ENCODE results near the gene BICD1. TPM values are rescaled to one million over a fixed set of nuclear protein-coding genes. Genes with fewer than 3 reads are reported as not detected.

Gene BICD1
- total RNA-seq, 1 donor from 2014 or later = 38.6 TPM

- no peaks in the 10 kb centered on the region for H3K27me3 Mint-ChIP-seq (ENCODE audit: low read depth)
- peaks cover 9% of the 10 kb centered on the region for H3K36me3 Mint-ChIP-seq
- peaks cover 29% of the 10 kb centered on the region for H3K4me1 Mint-ChIP-seq
- peaks cover 4% of the 10 kb centered on the region for H3K9me3 Mint-ChIP-seq
- H3K27ac Mint-ChIP-seq = peak overlapping the region; percentile 34
- DNase-seq (ENCODE audit: low spot score in 2 of 2, unreplicated experiment in 2 of 2) = no peak
- H3K4me3 Mint-ChIP-seq = no peak overlapping the region
- TF ChIP-seq CTCF (IDR thresholded peaks at IDR 0.05; ENCODE audit: unreplicated experiment) = no peak
These were observed 312.4 kb downstream of the BICD1 start for GRCh38 chr12:32418903-32419519.

GRCh38 chr12:32419520-32419960, 312.9 kb downstream of the BICD1 start:
- DNase-seq (ENCODE audit: low spot score in 2 of 2, unreplicated experiment in 2 of 2) = no peak
- peaks cover 9% of the 10 kb centered on the region for H3K9me3 Mint-ChIP-seq
- no peak overlapping the region for H3K4me3 Mint-ChIP-seq
- H3K4me1 Mint-ChIP-seq = peaks cover 29% of the 10 kb centered on the region
- H3K27me3 Mint-ChIP-seq (ENCODE audit: low read depth) = no peaks in the 10 kb centered on the region
- H3K27ac Mint-ChIP-seq = peak overlapping the region; percentile 57
- peaks cover 13% of the 10 kb centered on the region for H3K36me3 Mint-ChIP-seq
- TF ChIP-seq CTCF (IDR thresholded peaks at IDR 0.05; ENCODE audit: unreplicated experiment) = no peak

- no peak for DNase-seq (ENCODE audit: low spot score in 2 of 2, unreplicated experiment in 2 of 2)
- Mint-ChIP-seq H3K27me3 (ENCODE audit: low read depth) (no peaks in the 10 kb centered on the region), H3K36me3 (peaks cover 20% of the 10 kb centered on the region), H3K27ac (peak overlapping the region; percentile 57), H3K4me3 (no peak overlapping the region), H3K9me3 (peaks cover 17% of the 10 kb centered on the region), H3K4me1 (peaks cover 26% of the 10 kb centered on the region)
- no peak for TF ChIP-seq CTCF (IDR thresholded peaks at IDR 0.05; ENCODE audit: unreplicated experiment)
These were observed 313.7 kb downstream of the BICD1 start for GRCh38 chr12:32420356-32420755.

- no peaks in the 10 kb centered on the region for H3K27me3 Mint-ChIP-seq (ENCODE audit: low read depth)
- peaks cover 43% of the 10 kb centered on the region for H3K36me3 Mint-ChIP-seq
These were observed 316.9 kb downstream of the BICD1 start for GRCh38 chr12:32423559-32423958.

GRCh38 chr12:32431025-32431424, 324.4 kb downstream of the BICD1 start:
- Mint-ChIP-seq H3K27ac (peak overlapping the region; percentile 75), H3K9me3 (peaks cover 31% of the 10 kb centered on the region), H3K4me1 (peaks cover 24% of the 10 kb centered on the region), H3K4me3 (no peak overlapping the region), H3K27me3 (ENCODE audit: low read depth) (no peaks in the 10 kb centered on the region), H3K36me3 (peaks cover 29% of the 10 kb centered on the region)
- TF ChIP-seq CTCF (IDR thresholded peaks at IDR 0.05; ENCODE audit: unreplicated experiment) = no peak
- no peak for DNase-seq (ENCODE audit: low spot score in 2 of 2, unreplicated experiment in 2 of 2)

More at GRCh38 chr12:32423559-32423958, 316.9 kb downstream of the BICD1 start:
- no peak for TF ChIP-seq CTCF (IDR thresholded peaks at IDR 0.05; ENCODE audit: unreplicated experiment)
- no peak overlapping the region for H3K4me3 Mint-ChIP-seq
- H3K9me3 Mint-ChIP-seq = peaks cover 47% of the 10 kb centered on the region
- no peak overlapping the region for H3K27ac Mint-ChIP-seq
- peaks cover 26% of the 10 kb centered on the region for H3K4me1 Mint-ChIP-seq
- DNase-seq (ENCODE audit: low spot score in 2 of 2, unreplicated experiment in 2 of 2) = no peak

Other genes starting within 250 kb of the BICD1 start
- gene RESF1, start 147.4 kb upstream of the BICD1 start, total RNA-seq = 61.9 to 68.4 TPM (median 65.3 TPM) in 3 replicates